ENCODE measurements around the gene DTX4.

The DTX4 gene

GRCh38 chr11:59173080-59173963, 1.4 kb downstream of the DTX4 start:
- DNase-seq (ENCODE audit: low read depth in 2 of 2), result no peak

GRCh38 chr11:59173964-59174663, 2.2 kb downstream of the DTX4 start:
- DNase-seq (ENCODE audit: low read depth in 2 of 2), result no peak

GRCh38 chr11:59174664-59175033, 2.7 kb downstream of the DTX4 start:
- no peak for DNase-seq (ENCODE audit: low read depth in 2 of 2)

- no peak for DNase-seq (ENCODE audit: low read depth in 2 of 2)
Measured at GRCh38 chr11:59175091-59175501, 3.2 kb downstream of the DTX4 start.

GRCh38 chr11:59176330-59176729, 4.4 kb downstream of the DTX4 start:
- DNase-seq (ENCODE audit: low read depth in 2 of 2), result no peak

GRCh38 chr11:59178402-59178801, 6.5 kb downstream of the DTX4 start:
- no peak for DNase-seq (ENCODE audit: low read depth in 2 of 2)

GRCh38 chr11:59179121-59179520, 7.2 kb downstream of the DTX4 start:
- DNase-seq (ENCODE audit: low read depth in 2 of 2), result no peak

GRCh38 chr11:59180168-59180776, 8.3 kb downstream of the DTX4 start:
- no peak for DNase-seq (ENCODE audit: low read depth in 2 of 2)

GRCh38 chr11:59180907-59181306, 9.0 kb downstream of the DTX4 start:
- DNase-seq (ENCODE audit: low read depth in 2 of 2), result no peak

- no peak for DNase-seq (ENCODE audit: low read depth in 2 of 2)
Measured at GRCh38 chr11:59181746-59182456, 10.0 kb downstream of the DTX4 start.

- no peak for DNase-seq (ENCODE audit: low read depth in 2 of 2)
Measured at GRCh38 chr11:59182457-59183151, 10.7 kb downstream of the DTX4 start.

GRCh38 chr11:59183771-59184170, 11.8 kb downstream of the DTX4 start:
- no peak for DNase-seq (ENCODE audit: low read depth in 2 of 2)

GRCh38 chr11:59184691-59185339, 12.9 kb downstream of the DTX4 start:
- no peak for DNase-seq (ENCODE audit: low read depth in 2 of 2)

GRCh38 chr11:59185386-59185945, 13.5 kb downstream of the DTX4 start:
- no peak for DNase-seq (ENCODE audit: low read depth in 2 of 2)

- DNase-seq (ENCODE audit: low read depth in 2 of 2), result peak; percentile 45 to 50
Measured at GRCh38 chr11:59186130-59186594, 14.2 kb downstream of the DTX4 start.

- DNase-seq (ENCODE audit: low read depth in 2 of 2), result no peak
Measured at GRCh38 chr11:59187035-59187434, 15.1 kb downstream of the DTX4 start.

- no peak for DNase-seq (ENCODE audit: low read depth in 2 of 2)
Measured at GRCh38 chr11:59187587-59187986, 15.7 kb downstream of the DTX4 start.

- no peak for DNase-seq (ENCODE audit: low read depth in 2 of 2)
Measured at GRCh38 chr11:59188954-59189353, 17.0 kb downstream of the DTX4 start.

GRCh38 chr11:59189986-59190385, 18.1 kb downstream of the DTX4 start:
- DNase-seq (ENCODE audit: low read depth in 2 of 2), result no peak

GRCh38 chr11:59191095-59191494, 19.2 kb downstream of the DTX4 start:
- no peak for DNase-seq (ENCODE audit: low read depth in 2 of 2)

Measured in stimulated activated CD4-positive, alpha-beta T cell treated with anti-CD3 and anti-CD28 coated beads, Interleukin-4, amount 100 ng/mL, for 48 hours (primary cell).